ENCODE results near the gene TOM1L2.

TOM1L2 gene

DNA sequence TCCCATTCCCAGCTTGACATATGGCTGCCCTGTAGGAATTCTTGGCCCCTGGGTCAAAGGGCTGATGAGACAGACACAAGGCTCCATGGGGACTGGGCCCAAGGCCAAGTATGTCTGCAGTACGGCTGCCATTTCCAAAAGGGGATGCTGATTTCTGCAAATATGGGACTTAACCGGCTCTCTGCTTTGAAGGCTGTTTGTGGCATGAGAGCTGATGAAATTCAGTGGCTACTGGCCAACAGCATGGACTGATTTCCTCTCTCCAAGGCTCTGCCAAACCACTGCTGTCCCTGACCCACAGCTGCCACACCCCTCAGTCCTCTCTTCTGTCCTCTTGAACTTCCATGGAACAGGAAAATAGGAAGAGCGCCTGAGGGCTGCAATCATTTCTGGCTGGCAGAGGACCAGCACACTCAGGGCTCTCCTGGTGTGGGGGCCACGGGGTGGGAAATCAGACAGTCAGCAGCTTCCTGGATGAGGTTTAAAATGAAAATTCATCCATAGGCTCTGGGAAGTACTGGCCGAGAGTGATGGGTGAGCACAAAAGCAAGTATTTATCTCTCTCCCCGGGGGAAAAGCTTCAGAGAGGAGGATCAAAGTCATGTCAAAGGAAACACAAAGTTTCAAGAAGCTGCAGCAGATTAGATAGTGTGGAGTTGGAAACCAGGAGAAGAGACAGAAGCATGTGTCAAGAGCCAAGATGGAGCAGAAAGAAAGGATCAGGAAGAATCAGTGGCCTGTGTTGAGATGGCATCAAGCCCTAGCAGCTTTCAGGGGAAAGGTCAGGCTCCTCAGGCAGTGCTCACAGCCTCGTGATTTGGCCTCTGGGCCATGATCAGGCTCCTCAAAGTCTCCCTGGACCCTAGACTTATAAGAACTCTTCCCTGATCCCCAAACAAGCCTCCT, 71.3 kb downstream of the TOM1L2 start:
- DNase-seq (ENCODE audit: low read depth in 3 of 3, low spot score in 1 of 3): no peak

DNA sequence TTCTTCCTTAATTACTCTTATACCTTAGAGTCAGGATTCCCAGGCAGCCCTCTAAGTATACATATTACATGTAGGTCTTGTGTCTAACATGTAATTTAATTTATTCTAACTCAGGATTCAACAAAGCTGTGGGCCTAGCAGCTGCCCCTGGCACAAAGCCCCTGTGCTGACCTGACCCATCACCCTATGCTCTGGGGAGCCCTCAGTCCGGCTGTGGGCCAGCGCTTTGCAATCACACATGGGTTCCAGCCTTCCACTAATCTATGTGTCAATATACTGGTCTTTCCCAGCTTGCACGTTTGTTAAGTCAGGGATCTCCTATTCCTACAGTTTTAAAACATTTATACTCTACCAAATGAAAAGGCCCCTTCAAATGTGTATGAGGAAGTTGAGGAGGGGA, 72.7 kb downstream of the TOM1L2 start:
- no peak for DNase-seq (ENCODE audit: low read depth in 3 of 3, low spot score in 1 of 3)

DNA sequence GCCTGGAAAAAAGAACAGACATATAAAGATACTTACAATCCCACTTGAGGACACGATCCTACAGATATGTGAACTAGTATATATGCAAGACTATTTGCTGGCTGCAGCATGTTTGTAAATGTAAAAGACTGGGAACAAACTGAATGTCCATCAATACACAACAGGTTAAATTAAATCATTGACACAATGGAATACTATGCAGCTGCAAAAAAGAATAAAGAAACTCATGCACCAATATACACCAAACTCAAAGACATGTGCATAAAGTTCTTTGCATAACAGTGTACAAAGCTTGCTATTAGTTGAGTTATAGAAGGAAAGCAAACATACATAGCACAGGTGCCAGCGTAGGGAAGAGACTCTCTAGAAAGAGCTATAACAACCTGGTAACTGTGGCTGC, 73.5 kb downstream of the TOM1L2 start:
- no peak for DNase-seq (ENCODE audit: low read depth in 3 of 3, low spot score in 1 of 3)

DNA sequence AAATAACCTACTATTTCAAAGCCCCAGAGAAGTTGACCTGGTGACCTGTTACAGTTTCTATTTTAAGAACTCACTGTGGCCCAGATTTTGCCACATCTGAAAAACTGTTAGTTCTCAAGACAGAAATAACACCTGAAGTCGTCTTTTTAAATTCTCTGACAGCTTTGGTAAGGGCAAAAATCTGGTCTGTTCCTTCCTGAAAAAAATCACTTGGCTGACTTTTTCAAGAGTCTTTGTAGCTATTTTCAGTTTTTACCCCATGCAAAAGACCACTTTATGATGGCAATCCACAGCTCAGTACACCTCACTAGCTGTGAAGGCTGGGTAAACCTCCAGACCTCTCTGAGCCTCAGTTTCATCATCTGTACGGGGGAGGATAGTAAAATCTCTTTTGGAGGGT, 74.8 kb downstream of the TOM1L2 start:
- no peak for DNase-seq (ENCODE audit: low read depth in 3 of 3, low spot score in 1 of 3)

DNA sequence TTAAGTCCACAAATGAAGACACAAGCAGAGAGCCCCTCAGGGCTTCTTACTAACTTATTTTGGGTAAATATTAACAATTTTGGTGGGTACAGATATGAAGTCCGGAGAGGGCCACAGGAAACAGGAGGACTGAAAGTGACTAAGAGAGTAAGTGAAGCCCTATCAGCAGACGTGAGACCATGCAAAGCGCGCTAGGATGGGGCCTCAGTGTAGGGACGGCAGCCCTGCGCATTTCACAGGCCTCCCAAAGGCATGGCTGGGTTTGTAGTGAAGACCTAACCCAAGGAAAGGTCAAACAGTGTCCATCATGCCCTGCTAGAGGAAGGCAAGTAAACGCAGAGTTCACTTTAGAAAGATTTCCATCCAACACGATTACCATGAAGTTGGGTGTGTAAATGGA, 75.5 kb downstream of the TOM1L2 start:
- DNase-seq (ENCODE audit: low read depth in 3 of 3, low spot score in 1 of 3): no peak

DNA sequence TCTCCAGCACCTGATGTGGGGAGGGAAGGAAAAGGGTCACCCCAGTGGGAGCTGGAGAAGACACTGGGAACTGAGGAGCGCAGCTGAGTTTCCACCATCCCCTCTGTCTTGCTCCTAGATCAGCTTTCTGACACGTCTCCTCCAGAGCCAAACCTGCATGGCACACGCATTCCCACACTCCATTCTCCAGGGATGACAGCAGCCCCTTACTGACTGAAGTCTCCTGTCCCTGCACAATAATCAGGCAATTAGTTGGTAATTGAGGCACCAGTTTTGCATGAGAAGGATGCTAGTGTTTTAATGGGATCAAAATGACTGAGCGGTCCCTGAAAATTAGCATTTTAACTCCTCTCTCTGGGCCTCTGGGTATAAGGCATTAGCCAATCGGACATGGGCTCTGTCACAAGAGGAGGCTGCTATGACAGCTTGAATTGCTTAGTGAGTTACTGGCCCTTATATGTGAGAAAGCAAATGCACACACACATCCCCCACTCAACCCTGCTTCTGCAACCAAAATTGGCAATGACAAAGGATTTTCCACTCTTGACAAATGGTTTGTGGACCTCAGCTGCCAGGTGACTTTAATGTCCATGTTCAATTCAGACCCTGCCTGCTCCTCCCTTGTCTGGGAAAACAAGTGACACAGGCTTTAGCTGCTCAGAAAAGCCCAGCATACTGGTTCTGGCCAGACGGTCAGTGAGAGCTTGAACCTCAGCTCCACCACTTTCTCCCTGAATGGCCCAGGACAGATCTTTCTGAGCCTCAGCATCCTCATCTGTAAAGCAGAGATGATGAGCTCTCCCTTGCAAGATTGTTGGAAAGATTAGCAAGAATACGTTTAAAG, 78.2 kb downstream of the TOM1L2 start:
- DNase-seq (ENCODE audit: low read depth in 3 of 3, low spot score in 1 of 3): no peak

DNA sequence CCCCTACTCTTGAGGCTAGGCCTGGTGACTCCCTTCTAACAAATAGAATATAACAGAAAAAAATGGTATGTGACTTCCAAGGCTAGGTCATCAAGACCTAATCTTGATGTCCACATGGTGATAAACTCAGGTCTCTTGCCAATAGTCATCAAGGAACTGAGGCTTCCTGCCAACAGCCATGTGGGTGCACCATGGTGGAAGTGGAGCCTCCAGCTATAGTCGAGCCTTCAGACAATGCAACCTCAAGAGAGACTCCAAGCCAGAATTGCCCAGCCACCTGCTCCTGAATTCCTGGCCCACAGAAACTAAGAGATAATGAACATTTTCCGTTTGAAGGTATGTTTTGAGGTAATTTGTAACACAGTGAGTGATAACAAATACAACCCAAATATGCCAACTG, 79.5 kb downstream of the TOM1L2 start:
- no peak for DNase-seq (ENCODE audit: low read depth in 3 of 3, low spot score in 1 of 3)

DNA sequence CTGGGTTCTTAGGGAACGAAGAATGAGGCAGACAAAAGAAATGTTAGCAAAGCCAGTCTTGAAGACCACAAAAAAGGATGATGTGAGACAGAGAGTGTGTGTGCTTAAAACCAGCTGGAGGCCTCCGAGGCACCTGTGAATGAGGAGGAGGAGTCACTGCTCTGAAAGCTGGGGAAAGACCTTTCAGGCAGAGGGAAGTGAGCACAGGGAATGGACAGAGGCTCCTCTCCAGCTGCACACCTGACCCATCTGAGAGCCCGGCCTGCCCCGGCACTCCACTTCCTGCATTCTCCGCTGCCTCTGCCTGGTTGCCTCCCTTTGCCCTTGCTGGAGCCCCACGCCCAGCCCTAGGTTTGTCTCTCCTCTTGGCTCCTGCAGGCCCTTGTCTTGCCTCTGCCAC, 80.2 kb downstream of the TOM1L2 start:
- DNase-seq (ENCODE audit: low read depth in 3 of 3, low spot score in 1 of 3): no peak

DNA sequence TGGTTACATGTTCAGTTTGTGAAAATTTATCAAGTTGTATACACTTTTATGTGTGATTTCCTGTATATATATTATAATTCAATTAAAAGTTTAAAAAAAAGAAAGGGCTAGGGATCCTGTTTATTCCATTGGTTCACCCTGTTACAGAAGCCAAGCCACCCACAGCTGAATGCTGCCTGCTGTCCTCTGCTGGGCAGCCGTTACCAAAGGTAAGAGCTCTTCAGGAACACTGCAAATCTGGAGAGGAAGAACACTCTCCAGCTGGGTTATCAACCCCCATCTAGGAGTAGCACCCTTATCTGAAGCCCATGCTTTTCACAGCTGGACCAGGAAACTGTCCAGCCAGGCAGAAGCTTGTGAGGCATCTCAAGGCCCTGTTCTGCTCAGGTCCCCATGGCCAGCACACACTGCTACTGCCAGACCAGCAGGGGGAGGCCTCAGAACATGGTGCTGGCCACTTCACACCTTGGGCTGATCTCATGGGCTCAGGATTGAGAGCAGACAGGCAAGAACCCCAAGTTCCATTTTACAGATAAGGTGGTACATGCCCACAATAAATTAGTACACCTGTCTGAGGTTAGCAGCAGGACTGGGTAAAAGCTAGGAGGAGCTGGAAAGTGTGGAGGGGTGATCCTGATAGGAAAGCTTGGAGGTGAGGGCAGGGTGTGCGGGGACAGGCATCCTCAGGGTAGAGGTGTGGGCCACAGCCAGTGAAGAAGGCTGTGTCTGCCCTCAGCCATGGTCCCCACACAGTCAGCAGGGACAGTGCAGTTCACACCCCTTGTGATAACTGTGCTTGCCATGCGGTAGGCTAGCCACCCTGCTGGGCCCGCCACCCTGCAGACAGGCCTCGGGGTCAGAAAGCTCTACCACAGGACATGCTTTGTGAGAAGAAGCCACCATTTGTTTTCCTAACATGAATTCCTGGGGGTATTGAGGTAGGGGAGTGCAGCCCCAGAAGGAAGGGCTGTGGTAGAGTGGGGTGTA, 81.1 kb downstream of the TOM1L2 start:
- DNase-seq (ENCODE audit: low read depth in 3 of 3, low spot score in 1 of 3): peak in 1 of 3 donors; percentile 5

DNA sequence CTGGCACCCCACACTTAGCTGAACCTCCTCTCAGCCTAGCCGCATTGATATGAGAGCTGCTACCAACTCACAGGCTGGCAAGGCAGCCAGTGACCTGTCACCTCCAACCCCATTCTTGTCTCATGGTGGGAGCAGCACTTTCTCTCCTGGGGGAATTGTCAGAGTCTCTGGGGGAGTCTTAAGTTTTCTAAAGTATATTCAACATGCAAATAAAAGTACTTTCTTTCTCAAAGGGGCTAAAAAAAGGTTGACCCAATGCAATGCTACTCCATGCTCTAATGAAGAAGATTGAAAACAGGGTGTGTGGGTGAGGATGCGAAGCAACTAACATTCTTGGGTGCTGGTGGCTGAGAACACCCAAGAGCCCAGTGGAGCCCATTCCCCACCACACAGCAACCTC, 82.3 kb downstream of the TOM1L2 start:
- DNase-seq (ENCODE audit: low read depth in 3 of 3, low spot score in 1 of 3): no peak

DNA sequence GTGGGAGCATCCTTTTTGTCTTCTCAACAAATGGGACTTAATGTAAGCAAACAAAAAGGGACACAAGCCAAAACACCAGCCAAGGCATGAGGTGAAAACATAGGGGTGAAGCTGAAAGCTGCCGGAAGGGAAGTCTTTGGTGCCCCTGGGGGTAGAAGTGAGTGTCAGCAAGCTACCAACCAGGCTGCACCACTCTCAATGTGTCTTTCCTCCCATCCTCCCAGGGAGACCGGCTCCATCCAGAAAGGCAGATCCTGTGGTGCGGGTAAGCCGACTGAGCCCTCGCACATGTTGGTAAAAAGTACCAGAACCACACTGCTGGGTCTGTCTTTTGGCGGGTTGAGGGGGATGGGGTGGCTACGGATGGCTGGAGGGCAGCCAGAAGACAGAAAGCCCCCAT, 83.4 kb downstream of the TOM1L2 start:
- DNase-seq (ENCODE audit: low read depth in 3 of 3, low spot score in 1 of 3): no peak

DNA sequence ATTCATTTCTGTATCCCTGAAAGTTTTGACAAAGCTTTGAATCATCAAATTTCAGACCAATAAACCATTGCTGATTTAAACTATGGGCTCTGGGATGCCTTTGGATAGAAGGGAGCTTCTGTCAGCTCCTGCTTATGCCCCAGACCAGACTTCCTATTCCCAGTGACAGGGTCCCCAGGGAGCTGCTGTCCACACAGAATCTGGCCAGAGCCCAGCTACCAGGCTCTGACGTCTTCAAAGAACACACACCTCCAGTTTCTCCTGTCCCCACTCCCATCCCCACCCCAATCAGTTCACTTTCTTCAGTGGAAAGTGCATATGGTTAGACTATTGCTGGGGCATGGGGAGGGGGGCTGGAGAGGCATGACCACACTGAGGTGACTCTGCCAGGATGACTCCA, 83.8 kb downstream of the TOM1L2 start:
- DNase-seq (ENCODE audit: low read depth in 3 of 3, low spot score in 1 of 3): no peak

DNA sequence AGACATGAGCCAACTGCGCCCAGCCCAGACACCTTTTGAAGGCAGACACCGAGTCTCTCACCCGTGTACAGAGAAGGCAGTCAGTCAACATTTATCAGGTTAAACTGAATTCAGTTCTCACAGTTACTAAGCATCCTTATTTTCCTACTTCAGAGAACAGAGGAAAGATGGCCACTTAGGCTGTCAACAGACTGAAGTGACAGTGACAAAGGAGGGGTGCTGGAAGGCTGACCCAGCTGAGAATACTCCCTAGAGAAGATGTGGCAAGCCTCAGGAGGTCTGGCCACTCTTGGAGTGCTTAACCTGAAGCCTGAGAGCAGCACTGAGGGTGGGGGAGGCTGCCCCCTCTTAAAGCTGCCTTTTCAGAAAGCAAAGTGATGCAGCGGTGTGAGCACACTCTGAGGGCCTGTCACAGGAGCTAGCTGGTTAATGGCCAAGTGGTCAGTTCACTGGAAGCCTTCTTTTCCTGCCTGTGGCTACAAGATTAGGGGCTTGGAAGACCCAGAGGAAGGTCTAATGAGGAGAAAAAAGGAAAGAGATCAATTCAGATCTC, 84.4 kb downstream of the TOM1L2 start:
- DNase-seq (ENCODE audit: low read depth in 3 of 3, low spot score in 1 of 3): no peak

DNA sequence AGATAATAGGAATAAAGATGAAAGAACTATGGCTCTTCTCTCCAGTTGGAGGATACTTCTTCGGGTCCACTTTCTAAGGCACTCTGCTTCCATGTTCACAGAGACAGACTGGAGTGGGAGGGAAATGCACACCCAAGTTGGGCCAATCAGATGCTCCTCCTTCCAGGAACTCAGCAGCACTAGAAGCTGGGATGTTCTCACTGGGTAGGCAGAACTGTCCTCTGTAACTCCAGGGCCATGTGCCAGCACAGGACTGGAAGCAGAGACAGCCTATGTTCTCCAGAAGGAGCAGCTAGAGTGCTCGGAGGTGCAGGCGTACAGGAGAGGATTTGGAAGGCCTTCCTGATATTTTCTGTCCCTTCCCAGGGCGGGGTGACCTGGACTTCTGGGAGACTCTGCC, 85.5 kb downstream of the TOM1L2 start:
- DNase-seq (ENCODE audit: low read depth in 3 of 3, low spot score in 1 of 3): no peak

DNA sequence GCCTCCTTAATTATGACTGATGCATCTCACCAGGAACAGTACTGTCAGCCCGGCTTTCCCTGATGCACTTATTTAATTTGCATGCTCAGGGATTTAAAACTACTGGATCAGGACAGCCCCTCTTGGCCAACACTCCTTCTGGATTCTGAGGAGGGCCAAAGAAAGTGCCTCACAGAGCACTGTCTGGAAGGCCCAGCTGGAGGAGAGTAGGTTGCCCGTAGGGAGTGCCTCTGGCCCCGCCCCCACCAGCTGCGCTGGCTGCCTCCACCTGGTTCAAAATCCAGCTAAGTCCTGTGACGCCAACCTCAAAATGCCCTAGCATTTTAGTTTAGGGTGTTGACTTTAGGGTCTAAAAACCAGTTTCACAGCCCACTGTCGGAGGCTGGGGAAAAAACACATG, 86.0 kb downstream of the TOM1L2 start:
- no peak for DNase-seq (ENCODE audit: low read depth in 3 of 3, low spot score in 1 of 3)

DNA sequence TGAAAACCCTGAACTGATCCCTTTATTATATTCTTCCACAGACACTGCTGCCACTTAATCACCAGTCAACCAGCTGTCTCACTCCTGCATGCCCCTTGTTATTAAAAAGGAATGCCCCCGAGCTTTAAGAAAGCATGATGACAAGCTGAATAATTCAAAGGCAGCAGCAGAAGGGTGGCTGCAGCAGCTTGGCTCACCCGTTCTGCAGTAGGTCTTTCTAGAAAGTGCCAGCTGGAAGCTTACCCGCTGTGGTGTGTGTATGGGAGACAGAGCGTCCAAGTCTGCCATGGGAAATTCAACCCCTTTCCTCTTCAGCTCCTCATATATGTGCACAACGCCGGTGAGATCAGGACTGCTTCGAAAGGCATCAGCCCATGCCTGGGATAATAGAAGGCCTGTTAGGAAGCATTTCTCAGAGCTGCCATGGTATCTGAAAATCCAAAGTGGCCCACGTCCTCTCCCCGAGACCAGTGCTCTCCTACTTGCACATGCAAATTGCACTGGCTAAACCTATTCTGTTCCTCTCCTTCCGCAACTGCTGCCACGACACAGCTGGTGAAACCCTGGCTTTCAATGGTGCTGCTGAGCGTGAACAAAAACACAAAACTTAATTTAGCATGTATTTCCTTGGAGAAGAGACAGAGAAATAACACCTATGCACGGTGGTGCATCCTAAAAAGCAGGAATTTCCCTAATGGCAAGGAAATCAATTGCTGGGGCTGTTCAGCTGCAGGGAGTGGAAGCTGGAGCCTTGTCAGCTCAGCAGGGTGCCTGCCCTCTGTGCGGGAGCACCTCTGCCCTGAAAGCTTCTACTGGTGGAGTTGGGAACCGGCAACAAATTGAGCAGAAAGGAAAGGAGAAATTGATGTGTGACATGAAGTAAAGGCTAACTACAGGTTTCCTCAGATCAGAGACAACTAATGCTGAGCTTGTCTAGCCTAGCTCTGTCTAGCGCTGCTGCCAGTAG, 87.5 kb downstream of the TOM1L2 start:
- DNase-seq (ENCODE audit: low read depth in 3 of 3, low spot score in 1 of 3): no peak

DNA sequence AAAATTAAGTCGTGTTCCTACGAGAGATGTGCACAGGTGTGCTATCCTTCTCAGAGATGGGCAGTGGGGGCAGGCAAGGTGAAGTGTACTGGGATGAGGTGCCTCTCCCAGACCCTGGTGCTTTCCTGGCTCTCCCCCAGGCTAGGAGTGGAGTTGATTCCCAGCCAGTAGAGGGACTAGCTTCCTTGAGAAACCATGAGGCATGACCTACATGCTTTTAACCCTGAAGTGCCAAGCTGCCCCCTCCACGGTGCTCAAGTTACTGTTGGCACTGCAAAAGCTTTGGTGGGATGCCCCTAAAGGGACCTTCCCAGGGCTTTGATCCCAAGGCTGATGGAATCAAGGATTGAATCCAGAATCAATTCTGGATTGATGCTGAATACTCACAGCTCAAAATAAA, 88.4 kb downstream of the TOM1L2 start:
- DNase-seq (ENCODE audit: low read depth in 3 of 3, low spot score in 1 of 3): no peak

DNA sequence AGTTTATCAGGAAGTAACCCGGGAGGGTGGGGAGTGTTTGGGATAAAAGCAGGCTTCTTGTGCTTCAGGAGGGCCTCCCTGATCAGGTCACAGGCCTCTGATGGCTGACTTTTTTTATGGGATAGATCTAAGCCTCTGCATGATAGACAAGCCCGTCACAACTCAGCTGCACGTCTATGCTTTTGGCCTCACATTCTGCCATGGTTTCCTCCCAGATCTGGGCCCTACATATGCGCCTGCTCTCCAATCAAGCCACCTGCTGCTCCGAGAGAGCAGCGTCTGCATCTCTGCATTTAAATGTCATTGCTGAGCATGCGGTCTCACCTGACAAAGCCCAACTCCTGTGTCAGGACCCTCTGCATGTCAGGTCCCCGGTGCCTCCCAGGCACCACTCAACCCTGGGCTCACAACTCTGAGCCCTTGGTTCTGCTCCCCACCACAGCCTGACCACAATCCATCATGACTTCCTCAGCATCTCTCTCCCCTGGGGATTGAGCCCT, 90.1 kb downstream of the TOM1L2 start:
- no peak for DNase-seq (ENCODE audit: low read depth in 3 of 3, low spot score in 1 of 3)

DNA sequence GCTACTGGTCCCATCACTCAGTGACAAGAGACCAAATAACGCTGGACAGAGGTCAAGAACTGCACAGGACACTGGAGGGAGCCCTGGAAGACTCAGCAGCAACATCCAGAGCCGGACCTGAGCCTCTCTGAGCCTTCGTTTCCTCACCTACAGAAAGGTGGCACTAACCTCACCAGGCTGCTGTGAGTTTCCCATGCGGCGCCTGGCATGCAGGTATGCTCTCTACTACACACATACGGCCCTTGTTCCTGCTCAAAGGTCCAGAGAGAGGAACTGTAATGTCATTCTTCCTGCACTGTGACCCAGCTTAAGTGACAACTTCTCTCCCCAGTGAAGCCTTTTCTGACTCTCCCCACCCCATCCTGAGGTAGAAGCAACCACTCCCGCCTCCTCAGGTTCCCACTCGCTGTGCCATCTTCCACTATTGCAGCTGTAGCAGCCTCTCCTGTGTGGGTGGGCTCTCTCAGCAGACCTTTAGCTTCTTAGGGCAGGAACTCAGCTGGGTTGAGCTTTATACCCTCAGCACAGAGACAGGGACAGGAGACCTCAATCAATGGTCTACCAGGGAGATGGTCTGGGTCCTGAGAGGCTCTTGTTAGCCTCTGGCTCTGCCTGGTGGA, 91.5 kb downstream of the TOM1L2 start:
- no peak for DNase-seq (ENCODE audit: low read depth in 3 of 3, low spot score in 1 of 3)

Data from stimulated activated CD4-positive, alpha-beta T cell treated with anti-CD3 and anti-CD28 coated beads, TNF-alpha, amount 100 ng/mL, for 1 hour (primary cell).